A549 treated with GW870086 at 1 μM for 4 hours (cell line): ENCODE measurements around the gene ZNF691. TPM values are rescaled to one million over a fixed set of nuclear protein-coding genes. Genes with fewer than 3 reads are reported as not detected.

Experiments
- total RNA-seq: library from RNA; stranded (reverse); fragments of 200-300 nt; extraction: Qiagen RNA extraction; gene quantifications from 5 replicates; pipeline ENCODE4 v1.2.3, GENCODE V29; 2022; ENCODE audit warnings: low read depth

ZNF691 gene, protein sequence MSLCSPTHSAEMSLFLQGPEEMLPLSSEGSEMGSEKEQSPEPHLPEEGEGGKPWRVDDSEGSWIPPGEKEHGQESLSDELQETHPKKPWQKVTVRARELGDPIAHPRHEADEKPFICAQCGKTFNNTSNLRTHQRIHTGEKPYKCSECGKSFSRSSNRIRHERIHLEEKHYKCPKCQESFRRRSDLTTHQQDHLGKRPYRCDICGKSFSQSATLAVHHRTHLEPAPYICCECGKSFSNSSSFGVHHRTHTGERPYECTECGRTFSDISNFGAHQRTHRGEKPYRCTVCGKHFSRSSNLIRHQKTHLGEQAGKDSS
- 5.3 to 7.5 TPM (median 6.8 TPM) in 5 replicates for total RNA-seq

DNA sequence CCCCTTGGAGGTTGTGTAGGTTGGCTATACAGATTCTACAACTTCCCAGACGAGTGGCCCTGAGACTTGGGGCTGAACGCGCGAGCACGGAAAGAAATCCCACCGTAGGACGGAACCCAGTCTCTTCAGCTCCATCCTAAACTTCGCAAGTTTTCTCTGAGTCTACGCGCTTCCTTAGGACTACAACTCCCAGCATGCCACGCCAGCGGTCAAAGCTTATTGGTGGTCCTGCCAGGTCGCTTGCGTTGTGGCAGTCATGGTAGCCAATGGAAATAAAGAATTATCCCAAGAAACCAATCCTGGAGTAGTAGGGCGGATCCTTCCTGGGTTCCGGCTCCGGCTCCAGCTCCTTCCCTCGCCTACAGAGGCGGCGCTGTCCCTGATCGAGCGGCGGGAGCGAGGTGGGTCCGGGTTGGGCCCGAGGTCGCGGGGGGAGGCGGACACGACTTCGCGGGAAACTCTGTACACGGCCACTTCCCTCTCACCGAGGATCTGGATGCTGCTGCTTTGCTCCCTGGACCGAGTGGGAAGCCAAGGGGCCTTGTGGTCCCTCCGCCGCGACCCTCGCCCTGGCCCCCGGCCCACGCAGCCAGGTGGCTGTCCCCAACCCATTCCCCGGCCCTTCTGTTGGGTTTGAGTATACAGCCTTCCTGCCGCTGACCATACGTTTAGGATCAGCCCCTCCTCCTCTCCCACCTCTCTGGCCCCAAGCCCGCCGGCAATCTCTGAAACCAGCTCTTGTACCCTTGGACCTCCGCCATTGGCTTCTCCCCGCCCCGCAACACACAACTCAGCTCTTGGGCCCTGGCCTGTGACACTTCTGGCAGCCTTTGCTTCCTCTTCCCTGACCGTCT, at the start of gene ZNF691:
ZNF691 (plus strand) TSS at position 357 of the 854 bp plus-strand sequence. CDS start 3,046 bp downstream, outside the sequence.

DNA sequence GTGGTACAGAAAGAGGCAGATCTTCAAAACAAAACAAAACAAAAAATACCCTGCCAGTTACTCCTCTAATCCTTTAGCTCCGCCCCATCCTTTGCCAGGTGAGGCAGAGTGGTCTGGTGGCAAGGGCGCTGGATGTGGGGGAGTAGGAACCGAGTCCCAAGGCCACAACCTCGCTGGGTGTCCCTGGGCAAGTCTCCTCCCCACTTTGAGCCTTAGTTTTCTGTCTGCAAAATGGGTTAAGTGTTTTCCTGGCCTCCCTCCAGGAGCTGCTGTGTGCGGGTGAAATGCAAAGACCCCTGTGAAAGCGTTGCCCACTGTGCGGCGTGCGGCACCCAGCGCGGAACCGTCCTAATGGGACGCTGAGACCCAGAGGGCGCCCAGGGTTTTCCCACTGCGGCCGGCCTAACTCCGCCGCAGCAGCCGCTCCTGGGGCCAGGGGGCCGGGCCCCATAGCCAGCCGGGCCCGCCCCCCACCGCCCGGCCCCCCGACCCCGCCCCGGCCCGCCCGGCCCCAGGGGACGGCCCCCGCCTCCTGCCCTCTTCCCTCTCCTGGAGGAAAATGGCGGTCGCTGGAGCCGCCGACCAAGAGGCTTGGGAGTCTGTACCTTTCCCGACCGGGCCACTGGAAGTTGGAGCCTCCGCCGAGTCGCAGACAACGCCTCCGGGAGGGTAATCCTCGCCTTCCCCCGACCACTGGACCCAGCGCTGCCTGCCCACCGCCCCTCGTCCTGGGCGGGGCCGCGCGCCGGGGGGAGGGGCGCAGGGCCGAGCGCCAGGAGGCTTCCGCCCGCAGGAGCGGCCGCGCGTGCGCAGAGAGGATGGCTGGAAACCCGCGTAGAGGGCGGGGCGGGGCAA, 29.6 kb upstream of the ZNF691 start, which contains the start of the genes ERMAP and SVBP:
ERMAP (plus strand) TSS at position 538 of the 855 bp plus-strand sequence. CDS start 13,327 bp downstream, outside the sequence.
SVBP (minus strand) TSS at position 813 of the 855 bp plus-strand sequence. CDS start 853 bp downstream, outside the sequence.

Other genes with a start within 250 kb of the ZNF691 start
- gene PPIH, start 188.2 kb upstream of the ZNF691 start, total RNA-seq = 59.9 to 65.1 TPM (median 63.0 TPM) in 5 replicates
- 673 to 757 TPM (median 737 TPM) in 5 replicates for gene YBX1, start 164.2 kb upstream of the ZNF691 start, total RNA-seq
- gene CLDN19, start 106.4 kb upstream of the ZNF691 start, total RNA-seq = not detected in 5 replicates
- gene P3H1, start 79.6 kb upstream of the ZNF691 start, total RNA-seq = 27.5 to 34.3 TPM (median 31.6 TPM) in 5 replicates
- 2.1 to 4.5 TPM (median 3.0 TPM) in 5 replicates for gene C1orf50, start 79.4 kb upstream of the ZNF691 start, total RNA-seq
- 0.05 to 0.13 TPM (median 0.08 TPM) in 5 replicates for gene TMEM269, start 61.6 kb upstream of the ZNF691 start, total RNA-seq
- gene ERMAP, start 29.5 kb upstream of the ZNF691 start, total RNA-seq = 3.1 to 4.9 TPM (median 3.8 TPM) in 5 replicates
- 13.0 to 16.0 TPM (median 14.8 TPM) in 5 replicates for gene SVBP, start 29.2 kb upstream of the ZNF691 start, total RNA-seq
- gene SLC2A1, start 112.3 kb downstream of the ZNF691 start, total RNA-seq = 92.8 to 149 TPM (median 106 TPM) in 5 replicates